ENCODE measurements around the gene TAAR5. TPM values are rescaled to one million over a fixed set of nuclear protein-coding genes. Genes with fewer than 3 reads are reported as not detected.

TAAR5 gene
- polyA plus RNA-seq, 1 experiment, result not detected

DNA sequence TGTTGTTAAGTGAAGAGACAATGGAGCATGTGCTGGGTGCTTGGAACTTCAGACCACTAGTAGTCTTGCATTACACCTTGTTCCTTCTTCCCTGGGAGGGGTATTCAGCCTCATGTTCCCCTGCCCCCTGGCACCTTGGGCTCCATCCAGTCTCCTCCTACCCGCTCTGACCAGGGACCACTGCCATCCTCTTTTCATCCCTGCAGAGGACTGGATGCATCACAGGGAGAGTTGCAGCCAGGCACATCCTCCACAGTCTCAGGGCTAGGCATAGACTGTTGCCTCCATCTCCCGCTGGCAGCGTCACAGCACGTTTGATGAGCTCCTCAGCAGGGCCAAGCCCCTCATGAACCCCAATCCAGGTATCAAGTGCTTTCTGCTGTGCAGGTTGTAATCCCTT is 38.3 kb downstream of the TAAR5 start:
- POLR2A ChIA-PET, result no interaction called here
- no peaks in the 10 kb centered on the region for H3K27me3 ChIP-seq (ENCODE audit: control insufficient read depth, insufficient read depth, low read length)
- CTCF ChIA-PET, result interaction anchor here (1.2 kb wide), 1 partner anchor 21 kb away, joined by 3 read pairs; no protein-coding TSS in a partner anchor
- H3K36me3 ChIP-seq (ENCODE audit: control insufficient read depth, insufficient read depth, low read length), result no peaks in the 10 kb centered on the region
- TF ChIP-seq, protein P1, sequence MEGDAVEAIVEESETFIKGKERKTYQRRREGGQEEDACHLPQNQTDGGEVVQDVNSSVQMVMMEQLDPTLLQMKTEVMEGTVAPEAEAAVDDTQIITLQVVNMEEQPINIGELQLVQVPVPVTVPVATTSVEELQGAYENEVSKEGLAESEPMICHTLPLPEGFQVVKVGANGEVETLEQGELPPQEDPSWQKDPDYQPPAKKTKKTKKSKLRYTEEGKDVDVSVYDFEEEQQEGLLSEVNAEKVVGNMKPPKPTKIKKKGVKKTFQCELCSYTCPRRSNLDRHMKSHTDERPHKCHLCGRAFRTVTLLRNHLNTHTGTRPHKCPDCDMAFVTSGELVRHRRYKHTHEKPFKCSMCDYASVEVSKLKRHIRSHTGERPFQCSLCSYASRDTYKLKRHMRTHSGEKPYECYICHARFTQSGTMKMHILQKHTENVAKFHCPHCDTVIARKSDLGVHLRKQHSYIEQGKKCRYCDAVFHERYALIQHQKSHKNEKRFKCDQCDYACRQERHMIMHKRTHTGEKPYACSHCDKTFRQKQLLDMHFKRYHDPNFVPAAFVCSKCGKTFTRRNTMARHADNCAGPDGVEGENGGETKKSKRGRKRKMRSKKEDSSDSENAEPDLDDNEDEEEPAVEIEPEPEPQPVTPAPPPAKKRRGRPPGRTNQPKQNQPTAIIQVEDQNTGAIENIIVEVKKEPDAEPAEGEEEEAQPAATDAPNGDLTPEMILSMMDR (IDR thresholded peaks at IDR 0.05; ENCODE audit: insufficient read depth, low read depth, low read length), result no peak
- no peak for DNase-seq (ENCODE audit: low read depth)
- no peak overlapping the region for H3K4me3 ChIP-seq (ENCODE audit: low read depth, low read length)

DNA sequence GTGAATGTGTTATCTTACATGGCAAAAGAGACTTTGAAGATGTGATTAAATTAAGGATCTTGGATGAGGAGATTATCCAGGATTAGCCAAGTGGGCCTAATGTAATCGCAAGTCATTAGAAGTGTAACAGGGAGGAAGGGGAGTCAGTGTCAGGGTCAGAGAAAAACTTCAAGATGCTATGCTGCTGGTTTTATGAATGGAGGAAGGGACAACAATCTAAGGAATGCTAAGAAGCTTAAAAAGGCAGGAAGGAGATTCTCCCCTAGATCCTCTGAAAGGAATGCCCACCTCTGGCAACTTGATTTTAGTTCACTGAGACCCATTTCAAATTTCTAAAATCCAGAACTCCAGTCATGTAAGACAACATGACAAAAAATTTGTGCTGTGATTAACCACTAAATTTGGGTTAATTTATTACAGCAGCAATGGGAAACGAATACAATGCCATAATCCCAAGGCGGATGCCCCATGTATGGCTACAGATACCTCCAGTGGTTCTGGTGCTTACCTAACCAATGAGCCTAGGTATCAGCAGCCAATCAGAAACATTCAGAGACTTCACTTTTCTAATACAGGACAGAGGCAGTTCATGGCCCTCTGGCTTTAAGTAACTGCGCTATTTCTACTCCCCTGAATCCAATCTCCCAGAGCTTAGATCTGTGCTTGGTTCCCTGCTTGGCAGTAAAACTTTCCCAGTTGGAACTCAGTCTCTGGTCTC is 40.6 kb downstream of the TAAR5 start:
- TF ChIP-seq, protein P1 (IDR thresholded peaks at IDR 0.05; ENCODE audit: insufficient read depth, low read depth, low read length), result no peak
- POLR2A ChIA-PET, result no interaction called here
- CTCF ChIA-PET, result no interaction called here
- no peak for DNase-seq (ENCODE audit: low read depth)
- no peak overlapping the region for H3K4me3 ChIP-seq (ENCODE audit: low read depth, low read length)
- no peaks in the 10 kb centered on the region for H3K27me3 ChIP-seq (ENCODE audit: control insufficient read depth, insufficient read depth, low read length)
- no peaks in the 10 kb centered on the region for H3K36me3 ChIP-seq (ENCODE audit: control insufficient read depth, insufficient read depth, low read length)

DNA sequence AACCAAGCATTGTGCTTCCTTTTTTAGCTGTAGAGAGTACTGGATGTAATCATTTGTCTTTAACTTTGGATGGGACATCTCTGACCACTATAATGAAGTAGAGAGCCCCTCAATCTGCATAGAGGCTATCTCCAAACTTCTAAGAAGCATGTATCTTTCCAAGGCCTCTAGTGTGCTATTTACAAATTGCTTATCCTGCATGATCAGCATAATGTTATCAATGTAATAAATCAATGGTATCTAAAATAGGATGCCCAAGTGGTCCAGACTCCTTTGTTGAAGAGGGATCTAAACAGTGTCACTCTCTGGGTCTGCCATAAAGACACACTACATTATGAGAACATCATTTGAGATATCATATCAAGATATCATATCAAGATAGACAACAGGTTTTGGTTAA is 44.7 kb downstream of the TAAR5 start:
- no peaks in the 10 kb centered on the region for H3K36me3 ChIP-seq (ENCODE audit: control insufficient read depth, insufficient read depth, low read length)
- ChIA-PET CTCF (no interaction called here), POLR2A (no interaction called here)
- no peak for DNase-seq (ENCODE audit: low read depth)
- H3K27me3 ChIP-seq (ENCODE audit: control insufficient read depth, insufficient read depth, low read length), result peaks cover 5% of the 10 kb centered on the region
- no peak overlapping the region for H3K4me3 ChIP-seq (ENCODE audit: low read depth, low read length)
- TF ChIP-seq, protein P1 (IDR thresholded peaks at IDR 0.05; ENCODE audit: insufficient read depth, low read depth, low read length), result no peak

Small RNA genes lying within 50 kb of the gene (small RNA-seq; reads per million reads assigned to genes)
- not detected for gene TAAR7P (ENCODE audit: insufficient read length, low read depth, low replicate concordance)

Other genes with a start within 250 kb of the TAAR5 start
- gene MOXD1, start 188.3 kb downstream of the TAAR5 start, polyA plus RNA-seq (2011; rRNA removed), result 71.3 and 121 TPM in 2 replicates
- gene STX7, start 76.6 kb downstream of the TAAR5 start, polyA plus RNA-seq (2011; rRNA removed), result 31.0 and 51.2 TPM in 2 replicates
- gene TAAR9, start 51.5 kb downstream of the TAAR5 start, polyA plus RNA-seq (2011; rRNA removed), result not detected in 2 replicates
- not detected in 2 replicates for gene TAAR8, start 37.1 kb downstream of the TAAR5 start, polyA plus RNA-seq (2011; rRNA removed)
- gene TAAR6, start 19.4 kb downstream of the TAAR5 start, polyA plus RNA-seq (2011; rRNA removed), result not detected in 2 replicates
- gene TAAR2, start 34.5 kb upstream of the TAAR5 start, polyA plus RNA-seq (2011; rRNA removed), result not detected in 2 replicates
- gene TAAR1, start 69.4 kb upstream of the TAAR5 start, polyA plus RNA-seq (2011; rRNA removed), result not detected in 2 replicates
- gene VNN1, start 124.3 kb upstream of the TAAR5 start, polyA plus RNA-seq (2011; rRNA removed), result not detected in 2 replicates
- not detected in 2 replicates for gene VNN2, start 168.2 kb upstream of the TAAR5 start, polyA plus RNA-seq (2011; rRNA removed)
- gene SLC18B1, start 208.9 kb upstream of the TAAR5 start, polyA plus RNA-seq (2011; rRNA removed), result 0.63 and 1.9 TPM in 2 replicates
- gene RPS12, start 224.8 kb upstream of the TAAR5 start, polyA plus RNA-seq (2011; rRNA removed), result 3,063 and 4,031 TPM in 2 replicates